SK-N-SH (cell line): ENCODE data around the gene C19orf47.

Experiments used
- CHD2 ChIP-seq: fragments of 150-350 bp; IDR thresholded peaks from 2 replicates; pipeline ENCODE4 v1.6.1; 2018; ENCODE audit warnings: low read length; ENCODE audit not compliant: partially characterized antibody
- ELF1 ChIP-seq: IDR thresholded peaks from 2 replicates; pipeline ENCODE4 v1.4.0; 2012
- EP300 ChIP-seq, 2 experiments: IDR thresholded peaks; 2 replicates each; pipeline versions ENCODE4 v1.4.0 to v1.6.1; 2012; ENCODE audit warnings: borderline replicate concordance in 1 of 2, low read depth in 1 of 2, low read length in 1 of 2
- EZH2phosphoT487 ChIP-seq: fragments of 200-600 bp; sonication (generic); IDR thresholded peaks from 2 replicates; pipeline ENCODE4 v1.6.1; 2017; ENCODE audit warnings: low read depth, mixed run types, mild to moderate bottlenecking, antibody characterized with exemption, moderate library complexity, borderline replicate concordance
- MXI1 ChIP-seq: IDR thresholded peaks from 2 replicates; pipeline ENCODE4 v1.6.1; 2012; ENCODE audit warnings: mild to moderate bottlenecking, low read depth, low read length, improper control_type of control experiment
- PBX3 ChIP-seq: IDR thresholded peaks from 2 replicates; pipeline ENCODE4; 2012
- POLR2AphosphoS5 ChIP-seq: IDR thresholded peaks from 2 replicates; pipeline ENCODE4 v1.6.1; 2012; ENCODE audit warnings: low read depth, low read length
- RAD21 ChIP-seq: IDR thresholded peaks from 2 replicates; pipeline ENCODE4 v1.6.1; 2012; ENCODE audit warnings: mild to moderate bottlenecking, low read length
- RCOR1 ChIP-seq: fragments of 150-350 bp; IDR thresholded peaks from 2 replicates; pipeline ENCODE4 v1.6.1; 2017; ENCODE audit warnings: antibody characterized with exemption, low read length
- SMC3 ChIP-seq: IDR thresholded peaks from 2 replicates; pipeline ENCODE4 v1.6.1; 2012; ENCODE audit warnings: low read depth, low read length, improper control_type of control experiment
- YY1 ChIP-seq: IDR thresholded peaks from 2 replicates; pipeline ENCODE4 v1.4.0; 2012; ENCODE audit warnings: low read depth, mild to moderate bottlenecking
- TF ChIP-seq, protein P1 (sequence below): fragments of 200-600 bp; sonication (generic); IDR thresholded peaks from 2 replicates; pipeline ENCODE4 v1.6.1; 2017; ENCODE audit warnings: antibody characterized with exemption, mild to moderate bottlenecking, moderate library complexity

DNA sequence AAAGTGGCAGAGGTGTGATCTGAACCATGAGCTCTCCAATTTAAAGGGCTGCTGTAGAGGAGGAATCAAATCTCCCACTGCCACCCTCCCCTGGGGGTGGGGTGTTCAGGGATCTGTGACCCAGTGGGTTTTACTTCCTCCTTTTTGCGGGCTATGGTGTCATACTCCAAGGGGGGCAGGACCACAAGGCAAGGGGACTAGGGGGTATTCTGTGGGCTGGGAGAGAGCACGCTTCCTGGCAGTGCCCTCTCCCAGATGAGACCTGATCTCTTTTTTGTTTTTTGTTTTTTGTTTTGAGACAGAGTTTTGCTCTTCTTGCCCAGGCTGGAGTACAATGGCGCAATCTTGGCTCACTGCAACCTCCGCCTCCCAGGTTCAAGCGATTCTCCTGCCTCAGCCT is 10.6 kb upstream of the C19orf47 start:
- TF ChIP-seq, protein P1, sequence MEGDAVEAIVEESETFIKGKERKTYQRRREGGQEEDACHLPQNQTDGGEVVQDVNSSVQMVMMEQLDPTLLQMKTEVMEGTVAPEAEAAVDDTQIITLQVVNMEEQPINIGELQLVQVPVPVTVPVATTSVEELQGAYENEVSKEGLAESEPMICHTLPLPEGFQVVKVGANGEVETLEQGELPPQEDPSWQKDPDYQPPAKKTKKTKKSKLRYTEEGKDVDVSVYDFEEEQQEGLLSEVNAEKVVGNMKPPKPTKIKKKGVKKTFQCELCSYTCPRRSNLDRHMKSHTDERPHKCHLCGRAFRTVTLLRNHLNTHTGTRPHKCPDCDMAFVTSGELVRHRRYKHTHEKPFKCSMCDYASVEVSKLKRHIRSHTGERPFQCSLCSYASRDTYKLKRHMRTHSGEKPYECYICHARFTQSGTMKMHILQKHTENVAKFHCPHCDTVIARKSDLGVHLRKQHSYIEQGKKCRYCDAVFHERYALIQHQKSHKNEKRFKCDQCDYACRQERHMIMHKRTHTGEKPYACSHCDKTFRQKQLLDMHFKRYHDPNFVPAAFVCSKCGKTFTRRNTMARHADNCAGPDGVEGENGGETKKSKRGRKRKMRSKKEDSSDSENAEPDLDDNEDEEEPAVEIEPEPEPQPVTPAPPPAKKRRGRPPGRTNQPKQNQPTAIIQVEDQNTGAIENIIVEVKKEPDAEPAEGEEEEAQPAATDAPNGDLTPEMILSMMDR = no peak
- no peak for TF ChIP-seq PBX3
- TF ChIP-seq POLR2AphosphoS5 = no peak
- no peak for TF ChIP-seq MXI1
- no peak for TF ChIP-seq YY1
- no peak for TF ChIP-seq ELF1
- TF ChIP-seq EZH2phosphoT487 = no peak
- TF ChIP-seq EP300 (IDR thresholded peaks at IDR 0.05; ENCODE audit: borderline replicate concordance in 1 of 2, low read depth in 1 of 2, low read length in 1 of 2) = no peak
- TF ChIP-seq RCOR1 = no peak
- no peak for TF ChIP-seq CHD2
- TF ChIP-seq SMC3 = no peak
- no peak for TF ChIP-seq RAD21
